ENCODE measurements around the gene GABBR2.
"Not testable (repeated sequence)": the region's sequence is repeated elsewhere in the genome, so short reads cannot be mapped to it uniquely, and the experiment has no call there.

The GABBR2 gene

DNA sequence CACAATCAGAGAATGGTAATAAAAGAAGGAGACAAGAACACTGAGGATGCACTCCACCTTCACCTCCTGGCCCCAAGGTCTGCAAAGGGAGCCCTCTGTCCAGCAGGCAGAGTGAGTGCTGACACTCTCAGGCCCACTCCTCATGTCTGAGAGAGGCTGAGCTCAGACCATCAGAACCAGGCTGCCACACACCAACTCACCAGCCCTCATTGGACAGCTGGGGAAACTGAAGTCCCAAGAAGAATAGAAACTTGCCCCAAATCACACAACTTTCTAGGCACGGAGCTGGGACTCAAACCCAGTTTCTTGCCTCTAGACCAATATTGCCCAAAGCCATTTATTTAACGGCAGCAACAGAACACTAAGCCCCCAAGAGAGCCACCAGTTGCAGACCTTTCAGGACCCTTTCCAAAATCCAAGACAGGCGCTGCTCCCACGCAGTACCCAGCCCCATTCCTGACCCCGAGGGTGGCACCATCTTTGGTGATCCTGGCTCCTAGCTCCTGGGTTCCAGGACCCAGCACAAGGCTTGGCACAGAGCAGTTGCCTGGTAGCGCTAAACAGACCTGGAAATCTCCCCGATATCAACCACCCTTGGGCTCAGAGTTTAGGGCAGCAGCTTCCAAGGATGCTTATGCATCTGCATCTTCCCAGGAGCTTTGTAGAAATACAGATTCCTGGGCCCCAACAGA lies 192.4 kb downstream of the GABBR2 start:
- DNase-seq = no peak

DNA sequence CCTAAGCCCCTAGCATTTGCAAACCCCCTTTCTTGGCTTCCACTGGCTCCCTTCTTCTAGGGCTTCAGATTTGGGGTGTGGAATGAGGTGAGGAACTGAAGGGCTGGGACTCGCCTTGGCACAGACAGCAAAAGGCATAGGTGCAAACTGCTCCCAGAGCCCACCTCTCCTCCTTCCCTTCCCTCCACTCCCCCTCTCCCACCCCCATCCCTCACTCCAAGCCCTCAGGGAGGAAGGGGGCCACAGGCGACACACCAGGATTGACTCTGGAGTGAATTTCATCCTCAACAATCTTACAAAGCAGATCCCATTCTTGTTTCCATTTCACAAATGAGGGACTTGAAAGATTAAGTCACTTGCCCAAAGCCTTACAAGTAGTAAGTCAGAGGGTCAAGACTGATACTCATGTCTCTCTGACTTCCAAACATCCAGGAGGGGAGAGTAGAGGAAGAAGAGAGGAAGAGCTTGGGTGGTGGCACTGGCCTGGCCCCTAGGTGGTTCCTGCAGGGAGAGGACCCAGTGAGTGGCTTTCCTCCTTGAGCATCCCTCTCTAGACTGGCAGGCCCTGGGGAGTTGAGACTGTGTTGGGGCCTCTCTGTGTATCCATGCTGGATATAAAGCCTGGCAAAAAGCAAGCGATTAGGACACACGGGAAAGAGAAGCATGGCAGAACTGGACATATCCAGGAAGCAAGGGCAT lies 193.1 kb downstream of the GABBR2 start:
- no peak for DNase-seq

DNA sequence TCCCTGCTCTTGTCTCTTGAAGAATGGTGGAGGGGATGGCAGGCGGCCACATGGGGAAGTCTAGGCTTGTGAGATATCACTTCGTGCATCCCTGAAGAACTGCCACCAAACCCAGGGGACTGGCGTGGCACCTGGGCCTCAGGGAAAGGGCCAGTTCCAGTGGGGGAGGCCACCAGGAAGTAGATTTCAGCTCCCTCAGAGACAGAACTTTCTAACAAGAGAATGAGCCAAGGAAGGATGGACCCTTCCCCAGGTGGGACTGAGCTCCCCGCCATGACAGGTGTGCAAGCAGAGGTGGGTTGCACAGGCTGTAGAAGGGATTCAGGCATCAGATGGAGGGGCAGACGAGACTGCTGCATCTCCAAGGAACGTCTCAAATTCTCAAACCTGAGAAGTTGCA lies 193.9 kb downstream of the GABBR2 start:
- no peak for DNase-seq

DNA sequence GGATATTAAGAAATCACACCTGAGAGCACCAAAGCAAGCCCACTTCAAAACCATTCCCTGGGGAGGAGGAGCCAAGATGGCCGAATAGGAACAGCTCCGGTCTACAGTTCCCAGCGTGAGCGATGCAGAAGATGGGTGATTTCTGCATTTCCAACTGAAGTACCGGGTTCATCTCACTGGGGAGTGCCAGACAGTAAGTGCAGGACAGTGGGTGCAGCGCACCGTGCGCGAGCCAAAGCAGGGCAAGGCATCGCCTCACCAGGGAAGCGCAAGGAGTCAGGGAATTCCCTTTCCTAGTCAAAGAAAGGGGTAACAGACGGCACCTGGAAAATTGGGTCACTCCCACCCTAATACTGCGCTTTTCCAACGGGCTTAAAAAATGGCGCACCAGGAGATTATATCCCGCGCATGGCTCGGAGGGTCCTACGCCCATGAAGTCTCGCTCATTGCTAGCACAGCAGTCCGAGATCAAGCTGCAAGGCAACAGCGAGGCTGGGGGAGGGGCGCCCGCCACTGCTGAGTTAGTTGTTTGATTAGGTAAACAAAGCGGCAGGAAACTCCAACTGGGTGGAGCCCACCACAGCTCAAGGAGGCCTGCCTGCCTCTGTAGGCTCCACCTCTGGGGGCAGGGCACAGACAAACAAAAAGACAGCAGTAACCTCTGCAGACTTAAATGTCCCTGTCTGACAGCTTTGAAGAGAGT lies 200.4 kb downstream of the GABBR2 start:
- not testable (repeated sequence) for DNase-seq

DNA sequence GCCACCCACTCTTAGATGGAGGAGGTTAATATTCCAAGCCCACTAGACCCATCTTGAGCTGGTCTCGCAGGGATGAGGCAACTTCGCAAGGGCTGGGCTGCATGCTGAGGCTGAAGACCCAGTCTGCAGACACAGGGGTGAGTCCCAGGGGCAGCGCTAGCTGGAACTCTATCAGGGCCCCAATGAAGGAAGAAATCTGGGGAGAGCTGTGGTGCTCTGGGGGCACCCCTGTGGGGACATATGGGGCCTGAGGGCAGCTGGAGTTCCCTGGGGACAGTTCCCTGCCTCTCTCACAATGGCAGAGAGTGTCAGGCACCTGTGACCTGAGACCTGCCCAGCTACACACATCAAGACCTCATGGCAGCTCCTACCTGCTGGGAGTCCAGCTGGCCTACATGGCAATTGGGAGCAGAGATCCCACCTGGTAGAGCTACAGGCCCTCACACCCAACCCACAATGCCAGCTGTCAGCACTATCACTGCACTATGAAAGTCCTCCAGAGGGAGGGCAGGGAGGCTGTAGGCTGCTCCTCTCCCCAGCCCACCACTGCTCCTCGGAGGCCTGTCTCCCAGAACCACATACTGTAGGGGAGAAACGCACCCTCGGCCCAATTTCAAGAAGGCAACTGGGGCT lies 202.2 kb downstream of the GABBR2 start:
- no peak for DNase-seq

DNA sequence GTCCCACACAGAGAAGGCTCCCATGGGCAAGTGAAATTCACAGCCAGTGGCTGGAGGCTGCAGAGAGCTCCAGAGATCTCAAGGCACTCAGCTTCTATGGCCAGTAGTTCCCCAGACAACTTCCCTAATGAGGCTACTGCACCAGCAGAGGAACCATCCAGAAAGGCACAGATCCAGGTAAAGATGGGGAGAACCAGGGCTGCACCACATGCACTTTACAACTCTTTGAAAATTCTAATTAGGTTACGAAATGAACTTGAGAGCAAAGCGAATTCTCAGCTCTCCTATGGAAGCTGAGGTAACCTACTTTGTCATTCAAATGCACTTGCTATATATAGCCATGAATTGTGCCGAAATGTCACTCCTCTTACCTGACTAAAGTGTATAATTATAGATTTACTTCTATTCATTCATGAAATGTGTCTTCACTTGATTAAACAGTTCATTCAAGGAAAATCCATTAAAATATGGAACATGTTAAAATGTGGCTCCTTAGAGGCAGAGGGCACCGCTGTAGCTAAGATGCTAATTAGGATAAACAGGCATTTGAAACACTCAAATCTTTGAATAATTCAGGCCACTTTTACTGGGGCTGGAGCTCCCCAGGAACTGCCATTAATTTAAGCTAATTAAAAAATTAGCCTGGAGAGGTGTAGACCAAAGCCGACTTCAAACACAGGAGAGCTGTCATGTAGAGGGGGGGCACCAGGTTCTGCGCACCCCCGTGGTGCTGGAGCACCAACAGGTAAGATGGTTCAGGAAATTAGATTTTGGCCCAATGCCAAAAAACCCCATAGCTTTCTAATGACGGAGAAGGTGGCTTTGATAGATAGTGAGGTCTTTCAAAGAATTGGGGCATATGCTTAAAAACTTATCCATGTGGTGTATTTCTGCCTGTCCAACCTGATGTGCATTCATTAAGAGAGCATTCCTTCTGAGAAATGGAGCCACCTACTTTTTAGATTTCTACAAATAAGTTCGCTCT lies 204.1 kb downstream of the GABBR2 start:
- DNase-seq = peak in 1 of 56 donors; percentile 4

DNA sequence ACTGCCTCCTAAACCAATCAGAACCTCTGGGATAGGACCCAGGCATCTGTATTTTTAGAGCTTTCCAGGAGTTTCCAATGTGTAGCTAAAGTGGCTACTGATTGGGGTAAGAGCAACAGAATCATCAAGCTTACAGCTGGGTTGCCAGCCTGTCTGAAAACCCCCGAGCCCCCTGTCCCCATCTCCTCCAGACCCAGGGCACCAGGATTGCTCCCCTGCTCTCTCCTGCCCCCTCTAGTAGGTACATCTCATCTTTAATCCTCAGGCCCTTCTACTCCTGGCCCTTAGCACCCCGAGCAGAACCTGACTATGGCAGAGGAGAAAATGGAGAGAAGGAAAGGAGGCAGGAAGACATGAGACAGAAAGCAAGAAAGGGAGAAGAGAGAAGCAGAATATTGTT lies 204.9 kb downstream of the GABBR2 start:
- no peak for DNase-seq

DNA sequence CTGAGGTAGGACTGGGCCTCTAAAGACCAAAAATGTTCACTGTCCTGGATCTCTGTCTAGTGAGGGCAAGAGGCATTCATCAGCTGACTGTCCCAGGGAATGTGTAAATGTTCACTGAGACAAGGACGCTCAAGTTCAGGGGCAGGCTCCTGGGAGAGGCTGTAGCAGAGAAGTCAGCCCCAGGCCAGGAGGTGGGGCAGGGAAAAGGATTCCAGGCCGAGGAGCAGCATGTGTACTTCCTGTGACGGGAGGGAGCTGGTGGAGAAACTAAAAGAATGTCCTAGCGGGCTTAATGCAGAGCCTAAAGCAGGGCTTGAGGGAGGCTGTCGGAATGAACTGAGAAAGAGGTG lies 205.8 kb downstream of the GABBR2 start:
- no peak for DNase-seq

DNA sequence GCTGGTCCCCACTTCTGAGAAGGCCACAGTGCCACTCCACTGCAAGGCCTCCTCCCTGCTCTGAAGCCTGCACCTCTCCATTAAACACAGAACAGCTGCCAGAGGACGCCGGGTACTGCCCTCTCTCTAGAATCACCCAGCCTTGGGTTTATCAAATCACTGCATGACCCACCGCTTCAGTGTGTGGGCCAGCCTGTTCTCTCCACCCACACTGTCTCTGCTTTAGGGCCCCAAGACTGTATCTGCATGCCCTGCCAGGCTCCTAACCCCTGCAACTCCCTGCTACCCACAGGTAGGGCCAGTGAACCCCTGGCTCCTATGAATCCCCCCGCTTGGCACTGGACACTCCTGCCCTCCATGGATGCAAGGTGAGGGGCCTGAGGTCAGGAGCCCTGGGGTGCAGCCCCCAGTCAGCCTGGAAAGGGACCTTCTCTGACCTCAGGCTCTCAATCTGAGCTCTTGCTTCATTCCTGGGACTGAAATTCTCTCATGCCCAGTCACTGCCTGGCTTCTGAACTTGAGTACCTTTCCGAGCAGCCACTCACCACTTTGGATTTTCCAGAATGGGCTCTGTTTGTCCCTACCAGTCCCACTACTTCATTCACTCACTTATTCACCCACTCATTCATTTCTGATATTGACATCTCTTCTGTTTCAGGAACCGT lies 206.3 kb downstream of the GABBR2 start:
- DNase-seq = no peak

DNA sequence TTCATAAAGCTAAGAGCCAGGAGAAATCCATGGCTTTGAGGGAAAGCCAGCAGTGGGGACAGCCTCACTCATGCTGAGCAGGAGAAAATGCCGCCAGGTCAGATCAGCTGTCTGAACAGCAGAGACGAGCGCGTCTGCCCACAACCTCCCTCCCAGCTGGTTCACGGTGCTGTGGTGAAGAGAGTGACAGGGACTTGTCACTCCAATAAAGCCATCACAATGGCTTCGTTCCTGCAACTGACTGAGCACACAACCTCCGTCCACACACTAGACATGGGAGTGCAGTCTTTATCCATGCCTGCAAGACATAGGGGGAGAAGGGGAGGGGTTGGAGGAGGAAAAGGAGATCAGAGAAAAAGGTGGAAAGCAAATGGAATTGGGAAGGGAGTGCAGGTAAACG lies 206.9 kb downstream of the GABBR2 start:
- no peak for DNase-seq

DNA sequence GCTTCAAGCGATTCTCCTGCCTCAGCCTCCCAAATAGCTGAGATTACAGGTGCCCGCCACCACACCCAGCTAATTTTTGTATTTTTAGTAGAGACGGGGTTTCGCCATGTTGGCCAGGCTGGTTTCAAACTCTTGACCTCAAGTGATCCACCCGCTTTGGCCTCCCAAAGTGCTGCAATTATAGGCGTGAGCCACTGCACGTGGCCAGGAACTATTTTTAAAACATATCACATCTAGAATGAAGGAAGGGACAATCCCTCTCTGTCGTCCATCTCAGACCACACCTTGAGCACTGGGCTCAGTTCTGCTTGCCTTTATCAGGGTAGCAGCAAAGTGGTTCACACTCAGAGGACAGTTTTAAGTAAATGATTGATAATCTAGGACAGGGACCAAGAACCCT lies 207.5 kb downstream of the GABBR2 start:
- DNase-seq = not testable (repeated sequence)

DNA sequence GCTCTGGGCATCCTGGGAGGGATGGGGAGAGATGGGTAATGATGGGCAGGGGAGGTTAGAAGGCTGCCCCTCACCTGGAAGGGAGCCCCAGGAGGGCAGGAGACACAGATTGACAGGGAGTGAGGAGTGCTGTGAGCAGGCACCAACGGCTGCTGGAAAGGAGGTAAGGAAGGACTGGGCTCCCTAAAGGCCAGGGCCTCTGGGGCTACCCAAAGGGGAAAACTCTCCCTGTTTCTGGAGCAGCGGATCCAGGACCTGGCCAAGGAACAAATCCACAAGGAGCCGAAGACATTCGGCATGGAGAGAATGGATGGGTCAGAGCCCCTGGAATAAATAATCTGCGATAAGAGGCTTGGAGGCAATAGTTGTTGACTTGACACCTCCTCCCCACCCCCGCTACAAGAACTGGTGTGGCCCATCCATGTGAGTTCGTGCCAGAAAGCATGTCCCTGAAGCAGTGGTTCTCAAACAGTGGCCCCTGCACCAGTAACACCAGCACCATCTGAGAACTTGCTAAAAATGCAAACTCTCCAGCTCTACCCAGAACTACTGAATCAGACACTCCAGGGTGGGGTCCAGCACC lies 208.3 kb downstream of the GABBR2 start:
- DNase-seq = no peak

DNA sequence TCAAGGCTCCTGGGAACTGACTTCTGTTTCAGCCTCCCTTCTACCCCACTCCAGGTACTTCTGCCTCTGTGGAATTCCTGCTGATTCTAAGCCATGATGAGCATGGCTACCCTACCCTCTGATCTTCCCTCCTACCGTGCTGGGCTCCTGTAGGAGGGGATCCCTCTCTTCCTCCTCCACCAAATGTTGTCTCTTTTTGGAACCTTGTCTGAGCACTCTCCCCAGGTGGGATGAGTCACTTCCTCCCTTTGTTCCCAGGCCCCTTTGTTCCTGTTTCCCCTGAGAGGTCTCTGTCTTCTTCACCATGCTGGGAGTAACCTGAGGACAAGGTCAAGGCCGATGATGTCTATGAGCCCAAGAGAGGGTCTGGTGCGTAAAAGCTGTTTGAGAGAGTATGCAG lies 213.2 kb downstream of the GABBR2 start:
- DNase-seq = no peak

DNA sequence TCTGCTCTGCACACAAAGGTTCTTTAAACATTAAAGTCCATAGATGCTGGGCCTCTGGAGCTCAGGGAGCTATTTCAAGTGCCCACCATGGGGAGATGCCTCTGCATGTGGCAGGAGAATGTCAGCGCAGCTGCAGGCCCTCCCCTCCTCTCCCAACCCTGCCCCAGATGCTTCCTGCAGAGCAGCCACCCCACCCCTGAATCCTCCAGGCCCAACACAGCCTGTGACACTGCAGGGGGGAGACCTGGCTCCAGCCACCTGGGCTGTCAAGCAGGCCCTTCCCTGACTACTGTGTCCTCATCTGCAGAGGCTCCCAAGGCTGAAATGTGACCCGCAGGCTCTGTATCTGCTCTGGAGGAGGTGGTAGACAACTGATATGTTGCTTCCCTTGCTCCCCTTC lies 213.9 kb downstream of the GABBR2 start:
- DNase-seq = no peak

DNA sequence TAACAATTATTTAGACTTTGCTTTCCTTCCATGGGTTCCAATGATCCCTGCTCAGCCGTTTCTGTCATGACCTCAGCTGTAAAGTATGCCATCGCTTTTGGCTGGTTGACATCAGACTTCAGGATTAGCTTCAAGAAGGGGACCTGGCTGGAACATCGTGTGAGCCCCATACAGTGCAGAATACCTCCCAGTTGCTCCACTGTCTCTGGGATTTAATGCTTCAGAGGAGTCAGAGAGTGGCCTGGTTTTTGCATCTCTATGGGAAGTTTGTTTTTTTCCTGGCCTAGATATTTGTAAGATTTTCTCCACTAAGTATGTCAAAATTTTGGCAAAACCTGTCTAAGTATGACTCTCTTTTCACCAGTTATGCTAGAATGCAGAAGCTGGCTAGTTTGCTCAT lies 216.9 kb downstream of the GABBR2 start:
- DNase-seq = no peak

DNA sequence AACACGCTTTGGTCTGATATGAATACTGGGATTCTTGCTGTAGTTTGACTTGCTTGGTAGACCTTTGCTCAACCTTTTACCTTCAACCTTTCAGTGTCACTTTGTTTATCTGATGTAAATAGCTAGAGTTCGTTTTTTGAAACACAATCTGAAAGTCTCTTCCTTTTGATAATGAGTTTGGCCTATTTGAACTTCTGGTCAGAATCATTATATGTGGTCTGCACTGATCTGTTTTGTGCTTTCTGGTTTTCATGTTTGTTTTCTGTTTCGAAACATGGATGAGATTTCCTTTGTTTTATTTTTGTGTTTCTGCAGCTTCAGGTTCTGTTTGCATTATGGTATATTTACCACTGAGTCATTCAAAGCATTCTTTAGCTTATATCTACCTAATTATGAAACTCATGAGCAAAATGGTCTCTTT lies 217.5 kb downstream of the GABBR2 start:
- DNase-seq = no peak

DNA sequence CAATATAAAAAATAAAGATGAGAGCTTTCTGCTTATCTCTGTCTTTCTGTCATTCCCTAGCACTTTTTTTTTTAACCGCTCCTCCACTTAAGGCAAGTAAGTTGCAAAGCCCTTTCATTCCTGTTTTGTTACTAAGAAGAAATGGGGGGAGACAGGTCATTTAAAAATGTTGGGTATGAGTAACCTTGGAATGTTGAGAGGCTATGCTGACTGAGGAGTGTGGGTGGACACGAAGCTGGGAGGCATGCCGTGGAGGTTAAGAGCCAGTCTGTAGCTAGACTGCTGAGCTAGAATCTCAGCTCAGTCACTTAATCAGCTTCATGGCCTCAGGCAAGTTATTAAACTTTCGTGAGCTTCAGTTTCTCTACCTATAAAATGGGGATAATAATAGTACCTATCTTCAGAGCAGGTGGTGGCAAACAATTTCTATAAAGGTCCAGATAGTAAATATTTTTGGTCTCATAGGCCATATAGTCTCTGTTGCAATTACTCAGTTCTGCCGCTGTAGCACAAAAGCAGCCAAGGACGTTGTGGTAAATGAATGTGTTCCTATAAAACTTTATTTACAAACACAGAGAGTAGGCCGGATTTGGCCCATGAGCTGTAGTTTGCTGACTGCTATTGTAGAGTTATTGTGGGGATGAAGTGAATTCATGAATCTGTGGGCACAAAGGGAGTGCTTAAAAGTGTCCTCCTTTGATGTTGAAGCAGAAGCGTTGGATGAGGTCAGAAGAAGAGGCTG lies 220.0 kb downstream of the GABBR2 start:
- DNase-seq = no peak

DNA sequence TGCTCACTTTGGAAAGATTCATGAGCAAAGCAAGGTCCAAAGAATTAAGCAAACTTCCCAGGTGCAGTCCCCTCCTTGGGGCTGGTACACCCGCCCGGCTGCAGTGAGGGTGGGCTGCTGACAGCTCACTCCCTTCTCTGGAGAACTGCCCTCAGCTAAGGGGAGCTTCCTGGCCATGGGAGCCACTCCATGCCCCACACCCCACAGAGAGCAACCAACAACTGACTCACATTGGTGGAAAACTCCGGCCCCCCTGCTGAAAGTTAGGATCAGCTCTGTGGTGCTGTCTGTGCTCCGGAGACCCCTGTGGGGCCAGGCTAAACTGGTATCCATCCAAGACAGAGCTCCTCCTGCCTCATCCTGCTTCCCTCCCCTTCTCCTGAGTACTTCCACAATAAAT lies 223.0 kb downstream of the GABBR2 start:
- no peak for DNase-seq

DNA sequence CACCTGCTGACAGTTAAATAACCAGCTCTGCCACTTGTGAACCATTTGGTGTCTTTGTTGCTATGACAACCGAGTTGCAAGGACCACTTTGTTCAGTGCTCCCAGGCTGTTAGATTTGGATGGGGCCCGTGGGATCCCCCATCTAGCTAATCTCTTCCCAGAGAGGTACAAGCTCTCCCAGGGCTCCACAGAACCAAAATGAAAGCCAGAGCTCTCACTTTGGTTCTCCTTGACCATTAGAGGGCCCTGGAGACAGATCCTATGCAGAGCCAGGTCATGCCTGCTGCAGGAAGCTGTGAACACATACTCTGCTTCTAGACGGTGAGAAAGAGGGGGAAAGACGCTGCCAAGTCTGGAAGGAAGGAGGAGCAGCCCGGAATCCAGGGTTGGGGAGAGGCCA lies 224.6 kb downstream of the GABBR2 start:
- peak in 1 of 56 donors; percentile 2 for DNase-seq
